KMS-11 (cell line): ENCODE measurements around the gene DOK4.
A peak's percentile ranks its signal among the peaks of the same experiment; 100 is the strongest.

Experiments used
- H2AFZ ChIP-seq: fragments of 200-600 bp; sonication (generic); 2 replicates; pipeline ENCODE4 v1.6.1; 2016; ENCODE audit warnings: antibody characterized with exemption, mixed run types, low read depth
- H3K27ac ChIP-seq: fragments of 200-600 bp; sonication (generic); 2 replicates; pipeline ENCODE4 v1.6.1; 2016; ENCODE audit warnings: mild to moderate bottlenecking, mixed run types
- H3K27me3 ChIP-seq: fragments of 200-600 bp; sonication (generic); 2 replicates; pipeline ENCODE4 v1.6.1; 2017; ENCODE audit warnings: mild to moderate bottlenecking, low read depth, mixed run types, moderate library complexity; ENCODE audit not compliant: insufficient read depth
- H3K36me3 ChIP-seq: fragments of 200-600 bp; sonication (generic); 2 replicates; pipeline ENCODE4 v1.6.1; 2017; ENCODE audit warnings: mild to moderate bottlenecking, mixed run types; ENCODE audit not compliant: insufficient read depth
- H3K4me1 ChIP-seq: fragments of 200-600 bp; sonication (generic); 2 replicates; pipeline ENCODE4 v1.6.1; 2016; ENCODE audit warnings: mild to moderate bottlenecking, low read depth, mixed run types; ENCODE audit not compliant: poor library complexity, severe bottlenecking
- H3K4me2 ChIP-seq: fragments of 200-600 bp; sonication (generic); 2 replicates; pipeline ENCODE4 v1.7.0; 2016; ENCODE audit warnings: mild to moderate bottlenecking, mixed run types
- H3K4me3 ChIP-seq: fragments of 200-600 bp; sonication (generic); IDR thresholded peaks from 2 replicates; pipeline ENCODE4 v1.6.1; 2017; ENCODE audit warnings: low read depth, low read length, mixed read lengths; ENCODE audit not compliant: insufficient read depth
- H3K79me2 ChIP-seq: fragments of 200-600 bp; sonication (generic); 2 replicates; pipeline ENCODE4 v1.6.1; 2016; ENCODE audit warnings: low read depth, mixed run types; ENCODE audit not compliant: insufficient read depth
- H3K9ac ChIP-seq: fragments of 200-600 bp; sonication (generic); 2 replicates; pipeline ENCODE4 v1.6.1; 2016; ENCODE audit warnings: mild to moderate bottlenecking, mixed run types
- H4K20me1 ChIP-seq: fragments of 200-600 bp; sonication (generic); 2 replicates; pipeline ENCODE4 v1.6.1; 2016; ENCODE audit warnings: mild to moderate bottlenecking, mixed run types; ENCODE audit not compliant: insufficient read depth
- CTCF ChIP-seq: fragments of 200-600 bp; sonication (generic); conservative IDR thresholded peaks from 2 replicates; pipeline ENCODE4 v1.6.1; 2017; ENCODE audit warnings: low read depth, mild to moderate bottlenecking, antibody characterized with exemption, low read length, moderate library complexity, mixed read lengths

Gene DOK4

GRCh38 chr16:57522960-57523359, 36.7 kb upstream of the DOK4 start:
- Histone ChIP-seq H3K79me2 (no peaks in the 10 kb centered on the region), H3K27me3 (no peaks in the 10 kb centered on the region), H3K27ac (no peak overlapping the region), H3K36me3 (no peaks in the 10 kb centered on the region), H2AFZ (no peak overlapping the region), H3K9ac (no peak overlapping the region), H3K4me1 (no peaks in the 10 kb centered on the region), H3K4me3 (no peak overlapping the region), H3K4me2 (no peak overlapping the region), H4K20me1 (no peaks in the 10 kb centered on the region)
- TF ChIP-seq CTCF = no peak

- no peaks in the 10 kb centered on the region for H3K27me3 ChIP-seq
- no peak overlapping the region for H2AFZ ChIP-seq
- H3K4me3 ChIP-seq = no peak overlapping the region
- H3K9ac ChIP-seq = no peak overlapping the region
- no peaks in the 10 kb centered on the region for H3K4me1 ChIP-seq
- no peaks in the 10 kb centered on the region for H3K36me3 ChIP-seq
- H4K20me1 ChIP-seq = no peaks in the 10 kb centered on the region
- no peak overlapping the region for H3K4me2 ChIP-seq
- peak; percentile 91 for TF ChIP-seq CTCF
- H3K27ac ChIP-seq = no peak overlapping the region
- H3K79me2 ChIP-seq = no peaks in the 10 kb centered on the region
Observed at GRCh38 chr16:57519796-57520360, 33.6 kb upstream of the DOK4 start.

GRCh38 chr16:57518922-57519321, 32.6 kb upstream of the DOK4 start:
- H3K27ac ChIP-seq = no peak overlapping the region

GRCh38 chr16:57518520-57518919, 32.2 kb upstream of the DOK4 start:
- H3K79me2 ChIP-seq = no peaks in the 10 kb centered on the region
- H3K9ac ChIP-seq = no peak overlapping the region
- no peak for TF ChIP-seq CTCF
- no peaks in the 10 kb centered on the region for H3K36me3 ChIP-seq
- no peak overlapping the region for H3K4me3 ChIP-seq
- no peak overlapping the region for H3K27ac ChIP-seq
- no peaks in the 10 kb centered on the region for H4K20me1 ChIP-seq
- H2AFZ ChIP-seq = no peak overlapping the region
- no peak overlapping the region for H3K4me2 ChIP-seq
- no peaks in the 10 kb centered on the region for H3K27me3 ChIP-seq
- no peaks in the 10 kb centered on the region for H3K4me1 ChIP-seq

More at GRCh38 chr16:57518922-57519321, 32.6 kb upstream of the DOK4 start:
- TF ChIP-seq CTCF = no peak
- Histone ChIP-seq H3K36me3 (no peaks in the 10 kb centered on the region), H3K27me3 (no peaks in the 10 kb centered on the region), H3K79me2 (no peaks in the 10 kb centered on the region), H3K4me3 (no peak overlapping the region), H2AFZ (no peak overlapping the region), H3K4me1 (no peaks in the 10 kb centered on the region), H4K20me1 (no peaks in the 10 kb centered on the region), H3K9ac (no peak overlapping the region), H3K4me2 (no peak overlapping the region)
